ENCODE measurements around the gene MAGI2. TPM values are rescaled to one million over a fixed set of nuclear protein-coding genes. Genes with fewer than 3 reads are reported as not detected.

MAGI2 gene
- total and polyA plus RNA-seq, 2 donors (not counting 3 experiments of a cell fraction or from before 2014, with no cell fraction given), result 0.28 to 6.0 TPM

DNA sequence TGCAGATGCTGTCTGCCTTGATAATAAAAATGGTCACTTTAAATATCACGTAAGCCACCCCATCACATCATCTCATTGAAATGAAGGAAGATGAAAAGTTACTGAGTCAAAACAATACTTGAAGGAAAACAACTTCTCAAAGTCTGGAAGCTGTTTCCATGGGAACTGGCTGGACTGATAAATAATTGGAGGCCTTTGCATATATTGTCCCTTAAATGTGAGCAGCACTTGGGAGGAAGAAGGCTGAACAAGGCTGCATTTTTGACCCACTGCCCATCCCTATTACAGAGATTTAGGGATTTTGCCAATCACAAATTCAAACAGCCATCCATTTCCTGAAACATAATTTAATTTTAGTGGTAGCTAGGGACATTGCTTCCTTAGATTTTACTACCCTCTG is 18.2 kb upstream of the MAGI2 start:
- ChIA-PET POLR2A (interaction anchor here (1.0 kb wide), 1 partner anchor 18 kb away, joined by 3 read pairs; the partner anchor contains the start of gene MAGI2), CTCF (interaction anchor here (0.9 to 1.8 kb wide), 2 partner anchors 11 to 576 kb away, joined by 3 read pairs; no protein-coding TSS in a partner anchor)
- Histone ChIP-seq H3K36me3 (ENCODE audit: control insufficient read depth in 2 of 2, extremely low read depth in 1 of 2, insufficient read depth in 2 of 2, low read length in 2 of 2) (no peaks in the 10 kb centered on the region), H3K4me3 (replicated peaks in 1 of 3; ENCODE audit: insufficient read depth in 1 of 3, low read depth in 1 of 3, low read length in 3 of 3) (no peak overlapping the region), H3K79me2 (ENCODE audit: control insufficient read depth, insufficient read depth, low read length) (no peaks in the 10 kb centered on the region), H4K20me1 (replicated peaks; ENCODE audit: control insufficient read depth, extremely low read depth, insufficient read depth, low read length) (no peaks in the 10 kb centered on the region), H3K9me1 (replicated peaks; ENCODE audit: control insufficient read depth, extremely low read depth, insufficient read depth, low read length) (no peaks in the 10 kb centered on the region), H3K9me3 (replicated peaks; ENCODE audit: control insufficient read depth, insufficient read depth, low read length) (no peaks in the 10 kb centered on the region), H2AFZ (ENCODE audit: low read depth, low read length) (no peak overlapping the region), H3K4me1 (ENCODE audit: control insufficient read depth, extremely low read depth, insufficient read depth, low read length) (no peaks in the 10 kb centered on the region), H3K27ac (ENCODE audit: insufficient read depth, low read depth, low read length) (no peak overlapping the region), H3K4me2 (ENCODE audit: insufficient read depth, low read length) (no peak overlapping the region), H3K9ac (replicated peaks; ENCODE audit: extremely low read depth, insufficient read depth, low read length) (no peak overlapping the region), H3K27me3 (ENCODE audit: control insufficient read depth in 2 of 2, insufficient read depth in 2 of 2, low read length in 2 of 2) (no peaks in the 10 kb centered on the region)
- intact Hi-C loops (cut with micrococcal nuclease) (no loop called here), dilution Hi-C loops (cut with MboI; ENCODE audit: extremely low pct_ligation_motif_present, low sequenced_read_pairs) (no loop called here)
- FAIRE-seq, result no peak
- DNase-seq (ENCODE audit: low read depth, low spot score), result peak; percentile 8
- TF ChIP-seq POLR2AphosphoS5 (IDR thresholded peaks at IDR 0.05; ENCODE audit: insufficient read depth, low read depth, low read length) (no peak), JUN (IDR thresholded peaks at IDR 0.05; ENCODE audit: borderline replicate concordance, insufficient read depth, insufficient read length, low read depth) (no peak), MYC (IDR thresholded peaks at IDR 0.05; ENCODE audit: low read depth, low read length) (no peak), POLR2A (IDR thresholded peaks at IDR 0.05; ENCODE audit: low read depth, low read length) (no peak), EZH2 (IDR thresholded peaks at IDR 0.05; ENCODE audit: borderline replicate concordance, low read depth, low read length, severe bottlenecking) (no peak), FOS (IDR thresholded peaks at IDR 0.05; ENCODE audit: borderline replicate concordance, insufficient read depth, low read length) (no peak), GATA2 (IDR thresholded peaks at IDR 0.05; ENCODE audit: insufficient read depth, insufficient read length, low read depth, low read length) (no peak)
- TF ChIP-seq, protein P1, sequence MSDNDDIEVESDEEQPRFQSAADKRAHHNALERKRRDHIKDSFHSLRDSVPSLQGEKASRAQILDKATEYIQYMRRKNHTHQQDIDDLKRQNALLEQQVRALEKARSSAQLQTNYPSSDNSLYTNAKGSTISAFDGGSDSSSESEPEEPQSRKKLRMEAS (IDR thresholded peaks at IDR 0.05; ENCODE audit: insufficient read depth, insufficient read length), result no peak
- TF ChIP-seq, protein P2, sequence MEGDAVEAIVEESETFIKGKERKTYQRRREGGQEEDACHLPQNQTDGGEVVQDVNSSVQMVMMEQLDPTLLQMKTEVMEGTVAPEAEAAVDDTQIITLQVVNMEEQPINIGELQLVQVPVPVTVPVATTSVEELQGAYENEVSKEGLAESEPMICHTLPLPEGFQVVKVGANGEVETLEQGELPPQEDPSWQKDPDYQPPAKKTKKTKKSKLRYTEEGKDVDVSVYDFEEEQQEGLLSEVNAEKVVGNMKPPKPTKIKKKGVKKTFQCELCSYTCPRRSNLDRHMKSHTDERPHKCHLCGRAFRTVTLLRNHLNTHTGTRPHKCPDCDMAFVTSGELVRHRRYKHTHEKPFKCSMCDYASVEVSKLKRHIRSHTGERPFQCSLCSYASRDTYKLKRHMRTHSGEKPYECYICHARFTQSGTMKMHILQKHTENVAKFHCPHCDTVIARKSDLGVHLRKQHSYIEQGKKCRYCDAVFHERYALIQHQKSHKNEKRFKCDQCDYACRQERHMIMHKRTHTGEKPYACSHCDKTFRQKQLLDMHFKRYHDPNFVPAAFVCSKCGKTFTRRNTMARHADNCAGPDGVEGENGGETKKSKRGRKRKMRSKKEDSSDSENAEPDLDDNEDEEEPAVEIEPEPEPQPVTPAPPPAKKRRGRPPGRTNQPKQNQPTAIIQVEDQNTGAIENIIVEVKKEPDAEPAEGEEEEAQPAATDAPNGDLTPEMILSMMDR (IDR thresholded peaks at IDR 0.05; ENCODE audit: extremely low read depth in 1 of 2, insufficient read depth in 1 of 2, low read depth in 1 of 2, low read length in 2 of 2), result no peak
- no TSS peak for BruUV-seq (replicated peaks)
